Ovary (tissue), 9 donors: ENCODE measurements around the gene MROH2A. TPM values are rescaled to one million over a fixed set of nuclear protein-coding genes. Genes with fewer than 3 reads are reported as not detected.

Experiments
- DNase-seq, 5 donors: peaks; one replicate each; pipeline ENCODE4 v3.0.0-alpha.2; 2019 to 2020
- H3K27ac ChIP-seq, 2 donors: fragments of 200-600 bp; one replicate each; pipeline versions ENCODE4 v1.5.1 to v1.8.0; 2019 to 2022
- H3K27me3 ChIP-seq: fragments of 200-600 bp; one replicate; pipeline ENCODE4 v1.8.0; 2022
- H3K36me3 ChIP-seq: fragments of 200-600 bp; sonication (generic); one replicate; pipeline ENCODE4 v1.5.1; 2019
- H3K4me1 ChIP-seq: one replicate; pipeline ENCODE4 v1.8.1; 2013; ENCODE audit warnings: mild to moderate bottlenecking, moderate library complexity; ENCODE audit not compliant: insufficient read depth
- H3K4me3 ChIP-seq: fragments of 200-600 bp; sonication (generic); one replicate; pipeline ENCODE4 v1.5.1; 2017
- H3K9me3 ChIP-seq, 2 donors: fragments of 200-600 bp in 1 of 2; sonication (generic) in 1 of 2; one replicate each; pipeline versions ENCODE4 v1.5.1 to v1.8.1; 2013 to 2019; ENCODE audit warnings: mild to moderate bottlenecking in 1 of 2, moderate library complexity in 1 of 2
- EP300 ChIP-seq: sonication (generic); formaldehyde crosslinking; IDR thresholded peaks from one replicate; pipeline ENCODE4 v1.6.1; 2017; ENCODE audit warnings: antibody characterized with exemption
- POLR2A ChIP-seq: fragments of 450-650 bp; IDR thresholded peaks from one replicate; pipeline ENCODE4 v1.6.1; 2017; ENCODE audit warnings: antibody characterized with exemption, mild to moderate bottlenecking, moderate library complexity
- WGBS, 3 donors: extraction: QIAGEN DNeasy Blood & Tissue Kit in 1 of 3; methylation state at CpG; one replicate each; pipeline versions ENCODE4 v1.1.5 to v1.1.7; 2013 to 2017; 5-methylcytosine and 5-hydroxymethylcytosine counted together
- intact Hi-C, 4 donors: fragments of 100-400 bp; cut with DNase I; formaldehyde crosslinking; loops; one replicate each; pipeline versions ENCODE4 v1.11.0 to v1.15.1; 2022 to 2023
- polyA plus RNA-seq, 2 donors: library from polyadenylated mRNA; stranded (reverse); fragments of 200-250 nt in 1 of 2; fragments of 350-450 nt in 1 of 2; fragmentation: Illumina TruSeq in 1 of 2; extraction: RNeasy Lipid Tissue Mini Kit (QIAGEN cat#74804) in 1 of 2; gene quantifications; one replicate each; pipeline ENCODE4 v1.2.3, GENCODE V29; 2013 to 2014
- total RNA-seq, 7 donors: library from RNA; depleted of rRNA in 2 of 7; stranded (reverse); fragments of >200 nt in 2 of 7; fragmentation: NEBNext Ultra II Directional in 3 of 7; extraction: Animal tissue kit (Norgen Biotek cat#: 25700) in 3 of 7; gene quantifications; one replicate each; pipeline versions ENCODE4 v1.1.0 to v1.2.4, GENCODE V29; 2016 to 2023
- TF ChIP-seq, protein P1 (sequence below), 3 donors: fragments of 450-650 bp in 2 of 3; fragments of 200-600 bp in 1 of 3; IDR thresholded peaks; one replicate each; pipeline versions ENCODE4 v1.5.1 to v1.8.0; 2016 to 2022; ENCODE audit warnings: antibody characterized with exemption in 3 of 3, mild to moderate bottlenecking in 1 of 3
- donor health status: DM: no; HTN: no; CAD: no; lungs with moderate emphysema.
- donor health status: DM: no; HTN: no; CAD: no.
- donor health status: Bipolar disorder and iron deficiency.
- donor health status: DM: yes; HTN: yes; CAD: no.
- donor health status: DM: no; HTN: no; CAD: no.
- donor health status: DM: yes; HTN: yes; CAD: no.

MROH2A gene
- total and polyA plus RNA-seq, 9 donors = not detected

DNA sequence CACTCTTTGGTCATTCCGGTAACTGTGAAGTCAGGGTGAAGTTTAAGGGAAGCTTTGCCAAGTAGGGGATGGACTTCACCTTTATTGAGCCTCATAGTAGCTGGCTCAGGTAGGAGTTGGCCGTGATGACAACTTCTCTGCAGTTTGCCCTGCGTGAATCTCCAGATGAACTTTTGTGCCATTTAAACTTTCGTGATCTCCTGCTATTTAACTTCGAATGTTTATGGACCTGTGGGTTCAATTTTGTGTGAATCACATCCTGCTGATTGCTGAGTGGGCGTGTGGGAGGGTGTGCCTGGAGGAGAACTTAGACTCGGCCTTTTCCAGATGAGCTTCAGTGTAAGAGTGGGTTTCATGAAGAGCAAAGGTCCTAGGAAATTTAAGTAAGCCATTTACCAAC is 13.9 kb upstream of the MROH2A start:
- Histone ChIP-seq H3K27ac (no peak overlapping the region), H3K9me3 (no peaks in the 10 kb centered on the region), H3K27me3 (no peaks in the 10 kb centered on the region), H3K4me3 (no peak overlapping the region), H3K4me1 (no peaks in the 10 kb centered on the region), H3K36me3 (no peaks in the 10 kb centered on the region)
- 50 to 65% (median 57%) methylated on average over 7 of the region's 7 CpGs for WGBS, 3 donors
- TF ChIP-seq POLR2A = no peak
- TF ChIP-seq EP300 = no peak
- TF ChIP-seq, protein P1, sequence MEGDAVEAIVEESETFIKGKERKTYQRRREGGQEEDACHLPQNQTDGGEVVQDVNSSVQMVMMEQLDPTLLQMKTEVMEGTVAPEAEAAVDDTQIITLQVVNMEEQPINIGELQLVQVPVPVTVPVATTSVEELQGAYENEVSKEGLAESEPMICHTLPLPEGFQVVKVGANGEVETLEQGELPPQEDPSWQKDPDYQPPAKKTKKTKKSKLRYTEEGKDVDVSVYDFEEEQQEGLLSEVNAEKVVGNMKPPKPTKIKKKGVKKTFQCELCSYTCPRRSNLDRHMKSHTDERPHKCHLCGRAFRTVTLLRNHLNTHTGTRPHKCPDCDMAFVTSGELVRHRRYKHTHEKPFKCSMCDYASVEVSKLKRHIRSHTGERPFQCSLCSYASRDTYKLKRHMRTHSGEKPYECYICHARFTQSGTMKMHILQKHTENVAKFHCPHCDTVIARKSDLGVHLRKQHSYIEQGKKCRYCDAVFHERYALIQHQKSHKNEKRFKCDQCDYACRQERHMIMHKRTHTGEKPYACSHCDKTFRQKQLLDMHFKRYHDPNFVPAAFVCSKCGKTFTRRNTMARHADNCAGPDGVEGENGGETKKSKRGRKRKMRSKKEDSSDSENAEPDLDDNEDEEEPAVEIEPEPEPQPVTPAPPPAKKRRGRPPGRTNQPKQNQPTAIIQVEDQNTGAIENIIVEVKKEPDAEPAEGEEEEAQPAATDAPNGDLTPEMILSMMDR (IDR thresholded peaks at IDR 0.05) = no peak
- intact Hi-C loops = no loop called here
- DNase-seq = no peak

DNA sequence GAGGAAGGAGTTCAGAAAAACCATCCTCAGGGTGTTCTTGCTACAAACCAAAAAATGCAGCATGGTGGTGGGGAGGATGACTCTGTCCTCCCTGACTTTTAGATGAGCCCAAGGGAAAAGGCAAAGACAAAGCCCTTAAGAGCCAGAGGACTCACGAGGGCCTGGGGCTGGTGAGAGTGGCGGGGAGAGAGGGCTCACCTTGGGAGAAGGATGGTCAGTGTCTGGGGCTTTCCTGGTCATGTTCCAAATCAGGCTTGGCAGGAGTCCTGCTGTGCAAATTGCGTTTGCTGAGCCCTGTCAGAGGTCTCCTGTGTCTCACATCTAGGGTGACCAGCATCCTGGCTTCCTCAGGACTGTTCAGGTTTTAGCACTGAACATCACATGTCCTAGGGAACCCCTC is 13.4 kb upstream of the MROH2A start:
- Histone ChIP-seq H3K36me3 (no peaks in the 10 kb centered on the region), H3K27ac (no peak overlapping the region), H3K27me3 (no peaks in the 10 kb centered on the region), H3K4me3 (no peak overlapping the region), H3K4me1 (no peaks in the 10 kb centered on the region), H3K9me3 (no peaks in the 10 kb centered on the region)
- intact Hi-C loops = no loop called here
- DNase-seq = no peak
- 24 to 54% (median 37%) methylated on average over 3 of the region's 3 CpGs for WGBS, 3 donors
- TF ChIP-seq, protein P1 (IDR thresholded peaks at IDR 0.05) = no peak
- TF ChIP-seq POLR2A = no peak
- TF ChIP-seq EP300 = no peak

DNA sequence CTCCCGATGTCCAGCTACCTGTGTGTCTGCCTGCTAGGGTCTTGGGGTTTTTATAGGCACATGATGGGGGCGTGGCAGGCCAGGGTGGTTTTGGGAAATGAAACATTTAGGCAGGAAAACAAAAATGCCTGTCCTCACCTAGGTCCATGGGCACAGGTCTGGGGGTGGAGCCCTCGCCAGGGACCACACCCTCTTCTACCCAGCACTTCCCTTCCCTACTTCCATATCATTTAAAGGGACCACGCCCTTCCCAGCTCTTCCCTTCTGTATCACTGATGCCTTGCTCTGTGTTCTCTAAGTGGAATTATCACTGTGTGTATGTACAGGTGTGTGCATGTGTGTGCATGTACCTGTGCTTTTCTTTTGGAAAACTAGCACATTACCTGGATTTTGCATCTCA is 11.7 kb upstream of the MROH2A start:
- no peak overlapping the region for H3K27ac ChIP-seq
- intact Hi-C loops = no loop called here
- TF ChIP-seq, protein P1 (IDR thresholded peaks at IDR 0.05) = no peak
- TF ChIP-seq EP300 (no peak), POLR2A (no peak)
- 62 to 87% (median 72%) methylated on average over 4 of the region's 4 CpGs for WGBS, 3 donors
- no peak overlapping the region for H3K4me3 ChIP-seq
- H3K36me3 ChIP-seq = no peaks in the 10 kb centered on the region
- no peaks in the 10 kb centered on the region for H3K4me1 ChIP-seq
- no peaks in the 10 kb centered on the region for H3K27me3 ChIP-seq
- H3K9me3 ChIP-seq = no peaks in the 10 kb centered on the region
- DNase-seq = no peak

DNA sequence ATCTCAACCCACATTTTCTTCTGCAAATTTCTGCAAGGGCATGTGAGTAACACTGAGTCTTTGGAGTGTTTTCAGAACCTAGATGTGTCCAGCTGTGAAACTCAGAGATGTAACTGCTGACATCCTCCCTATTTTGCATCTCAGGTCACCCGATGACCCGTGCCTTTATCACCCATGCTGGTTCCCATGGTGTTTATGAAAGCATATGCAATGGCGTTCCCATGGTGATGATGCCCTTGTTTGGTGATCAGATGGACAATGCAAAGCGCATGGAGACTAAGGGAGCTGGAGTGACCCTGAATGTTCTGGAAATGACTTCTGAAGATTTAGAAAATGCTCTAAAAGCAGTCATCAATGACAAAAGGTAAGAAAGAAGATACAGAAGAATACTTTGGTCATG is 10.1 kb upstream of the MROH2A start:
- Histone ChIP-seq H3K4me1 (no peaks in the 10 kb centered on the region), H3K9me3 (no peaks in the 10 kb centered on the region), H3K27me3 (no peaks in the 10 kb centered on the region), H3K36me3 (no peaks in the 10 kb centered on the region), H3K4me3 (no peak overlapping the region), H3K27ac (no peak overlapping the region)
- no peak for DNase-seq
- TF ChIP-seq POLR2A (no peak), EP300 (no peak)
- TF ChIP-seq, protein P1 (IDR thresholded peaks at IDR 0.05) = no peak
- 72 to 77% (median 74%) methylated on average over 4 of the region's 4 CpGs for WGBS, 3 donors
- intact Hi-C loops = no loop called here

DNA sequence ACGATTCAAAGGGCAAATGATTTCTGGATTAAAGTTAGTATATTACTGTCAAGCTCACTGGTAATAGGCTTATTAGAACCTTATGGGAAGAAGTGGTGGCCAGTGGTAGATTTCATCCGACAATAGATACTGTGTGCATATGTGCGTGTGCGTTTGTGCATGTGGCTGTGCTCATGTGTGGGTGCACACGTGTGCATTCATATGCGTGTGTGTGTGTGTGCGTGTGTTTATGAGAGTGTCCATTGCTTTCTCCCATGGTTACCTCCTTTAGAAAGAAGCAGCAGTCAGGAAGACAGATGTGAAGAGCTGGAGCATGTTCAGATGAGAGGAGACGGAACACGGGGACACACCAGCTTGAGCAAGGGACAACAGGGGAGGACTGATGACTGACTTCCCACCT is 8.9 kb upstream of the MROH2A start:
- intact Hi-C loops = no loop called here
- Histone ChIP-seq H3K27me3 (no peaks in the 10 kb centered on the region), H3K27ac (no peak overlapping the region), H3K9me3 (no peaks in the 10 kb centered on the region), H3K36me3 (no peaks in the 10 kb centered on the region), H3K4me3 (no peak overlapping the region), H3K4me1 (no peaks in the 10 kb centered on the region)
- TF ChIP-seq POLR2A = no peak
- TF ChIP-seq, protein P1 (IDR thresholded peaks at IDR 0.05) = no peak
- no peak for TF ChIP-seq EP300
- 89 to 91% (median 90%) methylated on average over 9 of the region's 9 CpGs for WGBS, 3 donors
- DNase-seq = no peak
